ENCODE results near the gene KLHL8. TPM values are rescaled to one million over a fixed set of nuclear protein-coding genes. Genes with fewer than 3 reads are reported as not detected.

KLHL8 gene
- total RNA-seq, 4 donors from 2014 or later: 9.4 to 18.7 (median 13.6) TPM

DNA sequence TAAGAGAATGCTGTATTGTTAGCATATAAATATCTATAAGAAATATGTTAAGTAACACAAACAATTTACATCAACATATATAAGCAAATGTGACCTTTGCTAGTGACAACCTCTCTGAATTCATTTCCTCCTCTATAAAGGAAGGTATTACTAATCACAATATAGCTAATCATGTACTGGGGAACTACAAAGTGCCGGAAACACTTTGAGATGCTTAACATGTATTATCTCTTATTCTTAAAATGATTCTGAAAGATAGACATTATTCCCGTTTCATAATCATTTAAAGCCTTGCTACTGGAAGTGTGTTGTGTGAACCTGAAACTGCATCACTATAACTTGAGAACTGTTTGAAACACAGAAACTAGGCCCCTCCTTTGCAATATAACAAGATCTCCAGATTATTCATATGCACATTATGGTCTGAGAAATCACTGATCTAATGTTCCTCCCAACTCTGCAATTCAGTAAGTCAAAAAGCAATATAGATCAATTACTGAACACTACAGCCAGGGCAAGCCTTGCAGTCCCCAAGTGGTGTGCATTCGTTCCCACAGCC is 54.0 kb downstream of the KLHL8 start:
- in situ Hi-C loops (cut with MboI; ENCODE audit: low pct_ligation_motif_present in 1 of 4, low pct_unique_long_range_greater_than_20kb in 1 of 4, low sequenced_read_pairs in 3 of 4) (loop anchor here in 1 of 4 donors (25.0 kb wide), 1 partner anchor 296 kb away; no protein-coding TSS in a partner anchor), intact Hi-C loops (cut with DNase I; ENCODE audit: low total_unique reads) (no loop called here)
- Histone ChIP-seq H3K9me3 (no peaks in the 10 kb centered on the region), H3K4me3 (no peak overlapping the region), H3K4me1 (no peaks in the 10 kb centered on the region), H3K27me3 (no peaks in the 10 kb centered on the region), H3K36me3 (peaks cover 0 to 16% (median 1%) of the 10 kb centered on the region in 4 donors), H3K27ac (no peak overlapping the region)
- WGBS, 2 donors (ENCODE audit: low coverage in 1 of 2): 86 to 94% methylated on average over 2 to 3 of the region's 3 CpGs
- no peak for DNase-seq
- no peak for TF ChIP-seq EP300 (IDR thresholded peaks at IDR 0.05; ENCODE audit: low read depth)

DNA sequence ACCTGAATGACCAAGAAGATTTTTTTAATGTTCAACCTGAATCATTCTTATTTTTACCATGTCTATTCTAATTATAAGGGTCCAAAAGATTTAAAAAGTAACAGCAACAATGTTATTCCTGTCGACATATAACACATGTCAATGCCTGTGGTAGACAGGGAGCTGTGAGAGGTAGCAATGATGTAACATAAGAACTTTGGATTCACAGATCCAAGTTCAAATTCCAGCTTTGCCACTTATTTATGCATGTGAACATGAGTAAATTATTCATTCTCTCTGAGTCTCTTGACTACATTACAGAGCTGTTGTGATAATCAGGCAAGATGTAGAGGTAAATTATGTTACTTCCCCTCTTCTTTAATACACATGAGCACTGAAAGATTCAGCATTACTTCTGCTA is 54.5 kb downstream of the KLHL8 start:
- Histone ChIP-seq H3K4me1 (no peaks in the 10 kb centered on the region), H3K27ac (no peak overlapping the region), H3K4me3 (no peak overlapping the region), H3K9me3 (no peaks in the 10 kb centered on the region), H3K27me3 (no peaks in the 10 kb centered on the region), H3K36me3 (peaks cover 0 to 16% (median 3%) of the 10 kb centered on the region in 4 donors)
- in situ Hi-C loops (cut with MboI; ENCODE audit: low pct_ligation_motif_present in 1 of 4, low pct_unique_long_range_greater_than_20kb in 1 of 4, low sequenced_read_pairs in 3 of 4): loop anchor here in 1 of 4 donors (25.0 kb wide), 1 partner anchor 296 kb away; no protein-coding TSS in a partner anchor
- 97 to 100% methylated on average over 1 of the region's 1 CpG for WGBS, 2 donors (ENCODE audit: low coverage in 1 of 2)
- TF ChIP-seq, protein P1, sequence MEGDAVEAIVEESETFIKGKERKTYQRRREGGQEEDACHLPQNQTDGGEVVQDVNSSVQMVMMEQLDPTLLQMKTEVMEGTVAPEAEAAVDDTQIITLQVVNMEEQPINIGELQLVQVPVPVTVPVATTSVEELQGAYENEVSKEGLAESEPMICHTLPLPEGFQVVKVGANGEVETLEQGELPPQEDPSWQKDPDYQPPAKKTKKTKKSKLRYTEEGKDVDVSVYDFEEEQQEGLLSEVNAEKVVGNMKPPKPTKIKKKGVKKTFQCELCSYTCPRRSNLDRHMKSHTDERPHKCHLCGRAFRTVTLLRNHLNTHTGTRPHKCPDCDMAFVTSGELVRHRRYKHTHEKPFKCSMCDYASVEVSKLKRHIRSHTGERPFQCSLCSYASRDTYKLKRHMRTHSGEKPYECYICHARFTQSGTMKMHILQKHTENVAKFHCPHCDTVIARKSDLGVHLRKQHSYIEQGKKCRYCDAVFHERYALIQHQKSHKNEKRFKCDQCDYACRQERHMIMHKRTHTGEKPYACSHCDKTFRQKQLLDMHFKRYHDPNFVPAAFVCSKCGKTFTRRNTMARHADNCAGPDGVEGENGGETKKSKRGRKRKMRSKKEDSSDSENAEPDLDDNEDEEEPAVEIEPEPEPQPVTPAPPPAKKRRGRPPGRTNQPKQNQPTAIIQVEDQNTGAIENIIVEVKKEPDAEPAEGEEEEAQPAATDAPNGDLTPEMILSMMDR (IDR thresholded peaks at IDR 0.05): no peak
- no peak for TF ChIP-seq EP300 (IDR thresholded peaks at IDR 0.05; ENCODE audit: low read depth)
- no peak for TF ChIP-seq POLR2A (IDR thresholded peaks at IDR 0.05)
- TF ChIP-seq POLR2AphosphoS5 (IDR thresholded peaks at IDR 0.05): no peak
- no peak for DNase-seq
- intact Hi-C loops (cut with DNase I; ENCODE audit: low total_unique reads): no loop called here

DNA sequence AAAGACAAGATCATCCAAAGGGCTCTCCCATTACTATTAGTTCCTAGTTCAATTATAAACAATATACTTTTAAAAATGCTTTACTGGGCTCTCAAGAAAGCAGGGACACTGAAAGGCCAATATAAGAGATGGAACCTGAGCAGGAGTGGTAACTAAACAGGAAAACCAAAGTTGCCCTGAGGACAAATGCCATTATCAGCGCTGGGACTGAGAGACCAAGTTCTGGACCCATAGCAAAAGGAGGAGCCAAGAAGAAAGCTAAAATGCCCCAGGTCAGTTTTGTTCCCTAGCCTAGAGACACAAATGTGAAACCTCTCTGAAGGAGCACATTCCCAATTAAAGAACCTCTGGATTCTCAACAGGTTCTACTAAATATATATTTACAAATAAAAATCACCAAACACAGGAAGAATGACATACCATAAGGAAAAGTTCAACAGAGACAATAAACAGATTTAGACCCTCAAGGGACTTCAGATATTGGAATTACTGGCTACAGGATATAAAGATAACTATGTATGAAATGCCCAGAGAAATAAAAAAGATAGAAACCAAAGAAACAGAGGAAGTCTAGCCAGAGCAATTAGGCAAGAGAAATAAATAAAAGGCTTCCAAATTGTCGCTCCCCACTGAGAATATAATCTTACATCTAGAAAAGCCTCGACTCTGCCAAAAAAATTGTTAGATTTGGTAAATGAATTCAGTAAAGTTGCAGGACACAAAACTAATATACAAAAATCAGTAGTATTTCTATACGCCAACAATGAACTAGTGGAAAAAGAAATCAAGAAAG is 67.1 kb downstream of the KLHL8 start:
- in situ Hi-C loops (cut with MboI; ENCODE audit: low pct_ligation_motif_present in 1 of 4, low pct_unique_long_range_greater_than_20kb in 1 of 4, low sequenced_read_pairs in 3 of 4) (loop anchor here in 3 of 4 donors (10.0 to 25.0 kb wide), 2 partner anchors 82 to 309 kb away; no protein-coding TSS in a partner anchor), intact Hi-C loops (cut with DNase I; ENCODE audit: low total_unique reads) (loop anchor here (5.0 kb wide), 1 partner anchor 84 kb away; no protein-coding TSS in a partner anchor)
- Histone ChIP-seq H3K9me3 (no peaks in the 10 kb centered on the region), H3K4me1 (peaks cover 0 to 22% (median 15%) of the 10 kb centered on the region in 4 donors), H3K36me3 (no peaks in the 10 kb centered on the region), H3K4me3 (no peak overlapping the region), H3K27ac (no peak overlapping the region), H3K27me3 (no peaks in the 10 kb centered on the region)
- TF ChIP-seq POLR2A (IDR thresholded peaks at IDR 0.05): no peak
- TF ChIP-seq POLR2AphosphoS5 (IDR thresholded peaks at IDR 0.05): no peak
- TF ChIP-seq, protein P1 (IDR thresholded peaks at IDR 0.05): no peak
- no peak for TF ChIP-seq EP300 (IDR thresholded peaks at IDR 0.05; ENCODE audit: low read depth)
- WGBS, 2 donors (ENCODE audit: low coverage in 1 of 2): 72 to 87% methylated on average over 3 to 4 of the region's 4 CpGs
- no peak for DNase-seq

DNA sequence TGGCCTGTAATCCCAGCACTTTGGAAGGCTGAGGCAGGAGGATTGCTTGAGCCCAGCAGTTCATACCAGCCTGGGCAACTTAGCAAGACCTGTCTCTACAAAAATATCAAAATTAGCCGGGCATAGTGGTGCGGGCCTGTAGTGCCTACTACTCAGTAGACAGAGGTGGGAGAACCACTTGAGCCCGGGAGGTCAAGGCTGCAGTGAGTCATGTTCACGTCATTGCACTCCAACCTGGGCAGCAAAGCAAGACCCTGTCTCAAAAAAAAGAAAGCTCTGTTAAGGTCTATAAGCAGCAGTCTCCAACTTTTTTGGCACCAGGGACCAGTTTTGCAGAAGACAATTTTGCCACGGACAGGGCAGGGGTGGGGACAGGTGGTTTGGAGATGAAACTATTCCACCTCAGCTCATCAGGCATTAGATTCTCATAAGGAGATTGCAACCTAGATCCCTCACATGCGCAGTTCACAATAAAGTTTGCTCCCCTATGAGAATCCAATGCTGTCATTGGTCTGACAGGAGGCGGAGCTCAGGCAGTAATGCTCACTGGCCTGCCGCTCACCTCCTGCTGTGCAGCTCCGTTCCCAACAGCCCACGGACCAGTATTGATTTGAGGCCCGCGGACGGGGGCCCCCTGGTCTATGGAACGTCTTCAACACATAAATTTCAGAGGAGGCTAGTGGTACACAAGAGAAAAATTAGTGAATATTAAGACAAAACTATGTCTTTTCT is 67.9 kb downstream of the KLHL8 start:
- 80 to 84% methylated on average over 6 to 14 of the region's 14 CpGs for WGBS, 2 donors (ENCODE audit: low coverage in 1 of 2)
- in situ Hi-C loops (cut with MboI; ENCODE audit: low pct_ligation_motif_present in 1 of 4, low pct_unique_long_range_greater_than_20kb in 1 of 4, low sequenced_read_pairs in 3 of 4): loop anchor here in 3 of 4 donors (10.0 to 25.0 kb wide), 2 partner anchors 82 to 310 kb away; no protein-coding TSS in a partner anchor

More for the DNA sequence above, 67.9 kb downstream of the KLHL8 start:
- peaks cover 0 to 22% (median 15%) of the 10 kb centered on the region in 4 donors for H3K4me1 ChIP-seq
- H3K9me3 ChIP-seq: no peaks in the 10 kb centered on the region
- no peak overlapping the region for H3K4me3 ChIP-seq
- TF ChIP-seq, protein P1 (IDR thresholded peaks at IDR 0.05): no peak
- no peak for TF ChIP-seq POLR2AphosphoS5 (IDR thresholded peaks at IDR 0.05)
- TF ChIP-seq EP300 (IDR thresholded peaks at IDR 0.05; ENCODE audit: low read depth): no peak
- TF ChIP-seq POLR2A (IDR thresholded peaks at IDR 0.05): no peak
- no peaks in the 10 kb centered on the region for H3K27me3 ChIP-seq
- intact Hi-C loops (cut with DNase I; ENCODE audit: low total_unique reads): loop anchor here (5.0 kb wide), 1 partner anchor 85 kb away; no protein-coding TSS in a partner anchor
- DNase-seq: no peak
- no peaks in the 10 kb centered on the region for H3K36me3 ChIP-seq
- peak overlapping the region in 3 of 4 donors; percentile 17 to 61 (median 57) for H3K27ac ChIP-seq

All from transverse colon (tissue), 4 donors.